Cardiac muscle cell (in vitro differentiated cells and primary cell): ENCODE measurements around the gene EME2. TPM values are rescaled to one million over a fixed set of nuclear protein-coding genes. Genes with fewer than 3 reads are reported as not detected.
"Not testable (repeated sequence)": the region's sequence is repeated elsewhere in the genome, so short reads cannot be mapped to it uniquely, and the experiment has no call there.

Experiments
- DNase-seq, 2 donors: peaks; one replicate each; pipeline versions ENCODE4 v3.0.0 to v3.0.0-alpha.2; 2010 to 2017; ENCODE audit warnings: low read depth in 1 of 2, low spot score in 1 of 2
- H3K27ac ChIP-seq: fragments of 200-600 bp; sonication (generic); 2 replicates; pipeline ENCODE4 v1.5.1; 2016
- H3K27me3 ChIP-seq: fragments of 200-600 bp; sonication (generic); 2 replicates; pipeline ENCODE4 v1.6.0; 2016; ENCODE audit warnings: control low read depth
- H3K36me3 ChIP-seq: fragments of 200-600 bp; sonication (generic); 2 replicates; pipeline ENCODE4 v1.5.1; 2016; ENCODE audit warnings: control low read depth
- H3K4me1 ChIP-seq: fragments of 200-600 bp; sonication (generic); 2 replicates; pipeline ENCODE4 v1.8.1; 2017; ENCODE audit warnings: low read depth, mild to moderate bottlenecking, mixed run types
- H3K4me3 ChIP-seq: fragments of 200-600 bp; sonication (generic); 2 replicates; pipeline ENCODE4 v1.5.1; 2016; ENCODE audit warnings: mild to moderate bottlenecking
- H3K9me3 ChIP-seq: fragments of 200-600 bp; sonication (generic); 2 replicates; pipeline ENCODE4 v1.5.1; 2017; ENCODE audit warnings: low read depth, mild to moderate bottlenecking, control low read depth
- CTCF ChIP-seq: IDR thresholded peaks from 2 replicates; pipeline ENCODE4 v1.5.1; 2012; ENCODE audit warnings: low read depth, mild to moderate bottlenecking, low read length
- polyA plus RNA-seq: library from polyadenylated mRNA; unstranded; fragments of >200 nt; fragmentation: Nextera tagmentation; extraction: Ambion mirVana; gene quantifications from 2 replicates; pipeline ENCODE4 v1.2.1, GENCODE V29; 2016
- total RNA-seq: library from RNA; depleted of rRNA; stranded (reverse); fragments of >200 nt; gene quantifications from 2 replicates; pipeline ENCODE4 v1.2.3, GENCODE V29; 2016

The EME2 gene
- total and polyA plus RNA-seq, 2 experiments from 2014 or later, result 18.7 to 19.3 TPM

GRCh38 chr16:1729026-1729425 is 43.6 kb upstream of the EME2 start:
- Histone ChIP-seq H3K36me3 (peaks cover 13% of the 10 kb centered on the region), H3K4me1 (no peaks in the 10 kb centered on the region), H3K9me3 (no peaks in the 10 kb centered on the region), H3K27me3 (no peaks in the 10 kb centered on the region), H3K4me3 (no peak overlapping the region), H3K27ac (no peak overlapping the region)
- no peak for DNase-seq
- no peak for TF ChIP-seq CTCF

GRCh38 chr16:1729445-1729844 is 43.2 kb upstream of the EME2 start:
- no peak for TF ChIP-seq CTCF
- H3K36me3 ChIP-seq, result peaks cover 15% of the 10 kb centered on the region
- H3K4me1 ChIP-seq, result no peaks in the 10 kb centered on the region
- H3K9me3 ChIP-seq, result no peaks in the 10 kb centered on the region
- no peaks in the 10 kb centered on the region for H3K27me3 ChIP-seq
- H3K27ac ChIP-seq, result no peak overlapping the region
- DNase-seq, result no peak
- H3K4me3 ChIP-seq, result no peak overlapping the region

- Histone ChIP-seq H3K36me3 (peaks cover 17% of the 10 kb centered on the region), H3K4me3 (no peak overlapping the region), H3K27me3 (no peaks in the 10 kb centered on the region), H3K27ac (no peak overlapping the region), H3K4me1 (no peaks in the 10 kb centered on the region), H3K9me3 (no peaks in the 10 kb centered on the region)
- TF ChIP-seq CTCF, result no peak
- no peak for DNase-seq
Measured at GRCh38 chr16:1731073-1731472, 41.5 kb upstream of the EME2 start.

GRCh38 chr16:1731603-1732002 is 41.0 kb upstream of the EME2 start:
- DNase-seq, result no peak
- Histone ChIP-seq H3K27me3 (no peaks in the 10 kb centered on the region), H3K27ac (no peak overlapping the region), H3K4me1 (no peaks in the 10 kb centered on the region), H3K9me3 (no peaks in the 10 kb centered on the region), H3K36me3 (peaks cover 14% of the 10 kb centered on the region), H3K4me3 (no peak overlapping the region)
- TF ChIP-seq CTCF, result no peak

GRCh38 chr16:1732071-1732470 is 40.5 kb upstream of the EME2 start:
- H3K9me3 ChIP-seq, result no peaks in the 10 kb centered on the region
- no peak for TF ChIP-seq CTCF
- no peak for DNase-seq
- no peak overlapping the region for H3K27ac ChIP-seq
- H3K4me1 ChIP-seq, result no peaks in the 10 kb centered on the region
- H3K36me3 ChIP-seq, result peaks cover 14% of the 10 kb centered on the region
- no peak overlapping the region for H3K4me3 ChIP-seq
- H3K27me3 ChIP-seq, result no peaks in the 10 kb centered on the region

- H3K4me1 ChIP-seq, H3K4me3 ChIP-seq, H3K27ac ChIP-seq, H3K9me3 ChIP-seq, DNase-seq, H3K27me3 ChIP-seq: not testable (repeated sequence)
- H3K36me3 ChIP-seq, result peaks cover 14% of the 10 kb centered on the region
Measured at GRCh38 chr16:1732551-1732987, 40.0 kb upstream of the EME2 start.
